Liver (tissue), 9 donors: ENCODE results near the gene GBA2. TPM values are rescaled to one million over a fixed set of nuclear protein-coding genes. Genes with fewer than 3 reads are reported as not detected.

ENCODE experiments used
- DNase-seq: peaks from one replicate; pipeline ENCODE4 v3.0.0-alpha.2; 2017; ENCODE audit warnings: low spot score
- H3K27ac ChIP-seq, 2 donors: one replicate each; pipeline ENCODE4 v1.7.0; 2013; ENCODE audit warnings: inconsistent platforms in 2 of 2, low read length in 2 of 2, control low read depth in 1 of 2, low read depth in 1 of 2, mild to moderate bottlenecking in 1 of 2
- H3K27me3 ChIP-seq, 4 donors: one replicate each; pipeline versions ENCODE4 v1.6.1 to v1.7.0; 2013; ENCODE audit warnings: low read length in 3 of 4, inconsistent platforms in 1 of 4, mild to moderate bottlenecking in 1 of 4, moderate library complexity in 1 of 4; ENCODE audit not compliant: control insufficient read depth in 4 of 4, insufficient read depth in 4 of 4
- H3K36me3 ChIP-seq, 4 donors: one replicate each; pipeline versions ENCODE4 v1.6.1 to v1.7.0; 2013; ENCODE audit warnings: low read length in 3 of 4, mild to moderate bottlenecking in 3 of 4, low read depth in 1 of 4, moderate library complexity in 1 of 4; ENCODE audit not compliant: control insufficient read depth in 4 of 4, insufficient read depth in 3 of 4
- H3K4me1 ChIP-seq, 4 donors: one replicate each; pipeline versions ENCODE4 v1.6.1 to v1.7.0; 2013; ENCODE audit warnings: low read length in 3 of 4, mild to moderate bottlenecking in 3 of 4, moderate library complexity in 1 of 4; ENCODE audit not compliant: control insufficient read depth in 4 of 4, insufficient read depth in 4 of 4
- H3K4me3 ChIP-seq, 3 donors: one replicate each; pipeline versions ENCODE4 v1.6.1 to v1.7.0; 2013; ENCODE audit warnings: low read length in 3 of 3, control low read depth in 1 of 3, low read depth in 1 of 3, mild to moderate bottlenecking in 1 of 3
- H3K9ac ChIP-seq, 2 donors: one replicate each; pipeline ENCODE4 v1.7.0; 2013; ENCODE audit warnings: low read length in 2 of 2, mild to moderate bottlenecking in 2 of 2, moderate library complexity in 2 of 2, control low read depth in 1 of 2, low read depth in 1 of 2
- H3K9me3 ChIP-seq, 4 donors: one replicate each; pipeline versions ENCODE4 v1.6.1 to v1.7.0; 2013; ENCODE audit warnings: low read length in 3 of 4; ENCODE audit not compliant: control insufficient read depth in 4 of 4
- CTCF ChIP-seq: fragments of 150-350 bp; IDR thresholded peaks from 2 replicates; pipeline ENCODE4 v1.5.1; 2017; ENCODE audit warnings: improper control_type of control experiment, low read depth, low read length; ENCODE audit not compliant: missing input control
- FOXA1 ChIP-seq: IDR thresholded peaks from 2 replicates; pipeline ENCODE4 v1.6.1; 2016; ENCODE audit warnings: antibody characterized with exemption
- HNF4G ChIP-seq: IDR thresholded peaks from 2 replicates; pipeline ENCODE4 v1.6.1; 2016; ENCODE audit warnings: antibody characterized with exemption
- JUND ChIP-seq, 2 donors: IDR thresholded peaks; 2 replicates each; pipeline ENCODE4 v1.6.1; 2016; ENCODE audit warnings: antibody characterized with exemption in 2 of 2
- NR2F2 ChIP-seq: IDR thresholded peaks from 2 replicates; pipeline ENCODE4 v1.6.1; 2016; ENCODE audit warnings: antibody characterized with exemption
- RAD21 ChIP-seq, 2 donors: IDR thresholded peaks; 2 replicates each; pipeline ENCODE4 v1.6.1; 2016; ENCODE audit warnings: antibody characterized with exemption in 2 of 2, mild to moderate bottlenecking in 2 of 2
- RXRA ChIP-seq, 2 donors: IDR thresholded peaks; 2 replicates each; pipeline ENCODE4 v1.6.1; 2017 to 2018; ENCODE audit warnings: antibody characterized with exemption in 2 of 2, mild to moderate bottlenecking in 1 of 2
- SP1 ChIP-seq: IDR thresholded peaks from 2 replicates; pipeline ENCODE4 v1.6.1; 2018; ENCODE audit warnings: antibody characterized with exemption, mild to moderate bottlenecking
- ZBTB33 ChIP-seq: IDR thresholded peaks from 2 replicates; pipeline ENCODE4 v1.6.1; 2016; ENCODE audit warnings: antibody characterized with exemption
- WGBS: extraction: QIAGEN DNeasy Blood & Tissue Kit; methylation state at CpG from one replicate; pipeline ENCODE4 v1.1.7; 2013; 5-methylcytosine and 5-hydroxymethylcytosine counted together
- polyA plus RNA-seq, 2 donors: library from polyadenylated mRNA; stranded (reverse) in 1 of 2; unstranded in 1 of 2; fragments of 200-250 nt in 1 of 2; fragments of >200 nt in 1 of 2; fragmentation: Nextera tagmentation in 1 of 2; extraction: Ambion mirVana in 1 of 2; gene quantifications; one replicate each; pipeline versions ENCODE4 v1.2.1 to v1.2.3, GENCODE V29; 2013 to 2015
- total RNA-seq, 2 donors: library from RNA; depleted of rRNA; stranded (reverse); fragments of >200 nt; gene quantifications; one replicate each; pipeline ENCODE4 v1.2.3, GENCODE V29; 2014
- donor health status: healthy.
- donor health status: healthy.
- donor health status: healthy.
- donor health status: healthy.
- donor health status: healthy.

Gene GBA2
- total and polyA plus RNA-seq, 4 donors, result 24.1 to 65.3 (median 25.8) TPM

GRCh38 chr9:35723426-35723825, 25.6 kb downstream of the GBA2 start:
- peaks cover 34 to 71% (median 68%) of the 10 kb centered on the region in 4 donors for H3K36me3 ChIP-seq
- WGBS, result 93% methylated on average over 2 of the region's 2 CpGs
- no peak overlapping the region for H3K27ac ChIP-seq
- DNase-seq, result no peak
- H3K27me3 ChIP-seq, result no peaks in the 10 kb centered on the region
- peaks cover 8 to 21% (median 17%) of the 10 kb centered on the region in 4 donors for H3K4me1 ChIP-seq
- TF ChIP-seq RXRA (IDR thresholded peaks at IDR 0.05) (no peak), FOXA1 (no peak), CTCF (no peak), RAD21 (IDR thresholded peaks at IDR 0.05) (no peak)
- no peaks in the 10 kb centered on the region for H3K9me3 ChIP-seq
- H3K4me3 ChIP-seq, result no peak overlapping the region
- no peak overlapping the region for H3K9ac ChIP-seq

GRCh38 chr9:35719546-35719945, 29.5 kb downstream of the GBA2 start:
- DNase-seq, result no peak
- no peak overlapping the region for H3K27ac ChIP-seq

More at GRCh38 chr9:35719546-35719945, 29.5 kb downstream of the GBA2 start:
- Histone ChIP-seq H3K36me3 (peaks cover 55 to 97% (median 96%) of the 10 kb centered on the region in 4 donors), H3K9ac (no peak overlapping the region), H3K4me1 (no peaks in the 10 kb centered on the region), H3K27me3 (no peaks in the 10 kb centered on the region), H3K9me3 (no peaks in the 10 kb centered on the region), H3K4me3 (no peak overlapping the region)
- TF ChIP-seq CTCF, result no peak
- TF ChIP-seq FOXA1, result no peak
- no peak for TF ChIP-seq JUND (IDR thresholded peaks at IDR 0.05)
- TF ChIP-seq NR2F2, result no peak
- TF ChIP-seq ZBTB33, result no peak
- no peak for TF ChIP-seq SP1
- no peak for TF ChIP-seq HNF4G
- 96% methylated on average over 4 of the region's 4 CpGs for WGBS
